ENCODE data around the gene PRM3.

PRM3 gene

DNA sequence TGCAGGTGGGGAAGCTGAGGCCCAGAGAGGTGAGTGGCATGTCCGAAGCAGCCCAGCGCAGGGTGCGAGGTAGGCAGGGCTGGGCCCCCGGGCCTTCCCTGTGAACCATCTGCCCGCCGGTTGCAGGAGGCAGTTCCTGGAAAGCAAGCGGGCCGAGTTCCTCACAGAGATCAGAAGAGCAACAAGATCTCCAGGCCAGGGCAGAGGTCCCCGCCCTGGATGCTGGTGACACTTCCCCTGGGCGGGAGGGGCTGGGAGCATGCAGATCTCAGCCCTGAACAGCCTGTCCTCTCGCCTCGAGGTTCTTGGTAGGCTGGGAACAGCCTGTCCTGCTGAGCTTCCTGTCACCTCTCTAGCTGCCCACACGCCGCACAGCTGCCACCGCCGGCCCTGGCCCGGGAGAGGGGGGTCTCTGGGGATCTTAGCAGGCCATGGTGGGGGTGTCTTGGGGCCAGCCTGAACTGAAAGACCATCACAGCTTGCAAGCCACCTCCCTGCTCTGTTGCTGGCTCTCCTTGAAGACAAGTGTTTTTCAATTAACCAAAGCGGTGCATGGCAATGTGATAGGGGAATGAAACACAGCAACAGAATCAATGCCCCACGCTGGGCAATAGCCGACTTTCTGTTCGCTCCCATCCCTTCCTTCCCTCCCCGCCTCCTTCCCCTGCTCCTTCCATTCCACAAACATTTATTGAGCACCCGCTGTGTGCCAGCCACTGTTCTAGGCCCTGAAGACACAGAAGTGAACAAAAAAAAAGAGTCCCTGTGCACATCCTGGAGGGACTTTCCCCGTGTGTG lies 49.1 kb downstream of the PRM3 start:
- DNase-seq: peak; percentile 66

All from CD4-positive, alpha-beta T cell treated with Interleukin-6 for 4 hours (primary cell).